C4-2B (cell line): ENCODE results near the gene PLCL2.

Experiments used
- CTCF ChIP-seq: fragments of 450-650 bp; conservative IDR thresholded peaks from 2 replicates; pipeline ENCODE4 v1.5.1; 2017; ENCODE audit warnings: mild to moderate bottlenecking
- ZFX ChIP-seq: fragments of 450-650 bp; IDR thresholded peaks from 2 replicates; pipeline ENCODE4 v1.6.1; 2017

GRCh38 chr3:16918683-16919025 is 33.9 kb downstream of the PLCL2 start:
- TF ChIP-seq CTCF (no peak), ZFX (no peak)
